ENCODE results near the gene VCL.
"Not testable (repeated sequence)": the region's sequence is repeated elsewhere in the genome, so short reads cannot be mapped to it uniquely, and the experiment has no call there.

DNA sequence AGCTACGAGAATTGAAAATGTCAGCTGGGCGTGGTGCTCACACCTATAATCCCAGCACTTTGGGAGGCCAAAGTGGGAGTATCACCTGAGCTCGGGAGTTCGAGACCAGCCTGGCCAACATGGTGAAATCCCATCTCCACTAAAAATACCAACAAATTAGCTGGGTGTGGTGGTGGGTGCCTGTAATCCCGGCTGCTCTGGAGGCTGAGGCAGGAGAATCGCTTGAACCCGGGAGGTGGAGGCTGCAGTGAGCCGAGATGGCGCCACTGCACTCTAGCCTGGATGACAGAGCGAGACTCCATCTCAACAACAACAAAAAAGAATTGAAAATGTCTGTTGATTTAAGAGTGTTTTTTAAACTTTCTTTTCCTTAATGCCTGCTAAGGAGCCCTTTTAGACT lies 149.1 kb downstream of the VCL start:
- TF ChIP-seq, protein P1, sequence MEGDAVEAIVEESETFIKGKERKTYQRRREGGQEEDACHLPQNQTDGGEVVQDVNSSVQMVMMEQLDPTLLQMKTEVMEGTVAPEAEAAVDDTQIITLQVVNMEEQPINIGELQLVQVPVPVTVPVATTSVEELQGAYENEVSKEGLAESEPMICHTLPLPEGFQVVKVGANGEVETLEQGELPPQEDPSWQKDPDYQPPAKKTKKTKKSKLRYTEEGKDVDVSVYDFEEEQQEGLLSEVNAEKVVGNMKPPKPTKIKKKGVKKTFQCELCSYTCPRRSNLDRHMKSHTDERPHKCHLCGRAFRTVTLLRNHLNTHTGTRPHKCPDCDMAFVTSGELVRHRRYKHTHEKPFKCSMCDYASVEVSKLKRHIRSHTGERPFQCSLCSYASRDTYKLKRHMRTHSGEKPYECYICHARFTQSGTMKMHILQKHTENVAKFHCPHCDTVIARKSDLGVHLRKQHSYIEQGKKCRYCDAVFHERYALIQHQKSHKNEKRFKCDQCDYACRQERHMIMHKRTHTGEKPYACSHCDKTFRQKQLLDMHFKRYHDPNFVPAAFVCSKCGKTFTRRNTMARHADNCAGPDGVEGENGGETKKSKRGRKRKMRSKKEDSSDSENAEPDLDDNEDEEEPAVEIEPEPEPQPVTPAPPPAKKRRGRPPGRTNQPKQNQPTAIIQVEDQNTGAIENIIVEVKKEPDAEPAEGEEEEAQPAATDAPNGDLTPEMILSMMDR (IDR thresholded peaks at IDR 0.05), result not testable (repeated sequence)
- not testable (repeated sequence) for TF ChIP-seq POLR2A (IDR thresholded peaks at IDR 0.05)
